Endothelial cell of umbilical vein (primary cell): Measurements from ENCODE around the gene SVEP1. TPM values are rescaled to one million over a fixed set of nuclear protein-coding genes. Genes with fewer than 3 reads are reported as not detected.

ENCODE experiments used
- BruUV-seq: library from RNA; stranded (reverse); fragments of 400-500 nt; replicated peaks from 2 replicates; lab custom pipeline; 2021; lab: Mats Ljungman, UMichigan
- CTCF ChIA-PET: fragments of 300-600, 350-600 bp; sonication (Branson Sonifier 250); formaldehyde crosslinking; loops from one replicate; lab custom pipeline; 2021; ENCODE audit warnings: antibody characterized with exemption, inconsistent platforms; lab: Charles Lee
- POLR2A ChIA-PET: fragments of 300-600, 350-600 bp; sonication (Branson Sonifier 250); formaldehyde crosslinking; loops from one replicate; lab custom pipeline; 2021; ENCODE audit warnings: antibody characterized with exemption, inconsistent platforms; lab: Charles Lee
- DNase-seq: peaks from one replicate; pipeline ENCODE4 v3.0.0-alpha.2; 2011; ENCODE audit warnings: low read depth, low spot score
- FAIRE-seq: peaks from 2 replicates; lab custom pipeline; 2011; peaks lifted over from hg19 to GRCh38; lab: Jason Lieb, UNC
- H2AFZ ChIP-seq: 2 replicates; pipeline ENCODE4 v1.6.0; 2012; ENCODE audit warnings: low read depth, low read length, control low read depth, inconsistent platforms
- H3K27ac ChIP-seq: 2 replicates; pipeline ENCODE4 v1.5.1; 2011; ENCODE audit warnings: low read depth, mild to moderate bottlenecking, control low read depth, low read length, moderate library complexity; ENCODE audit not compliant: insufficient read depth
- H3K27me3 ChIP-seq, 2 experiments: 2 replicates each; pipeline versions ENCODE4 v1.6.0 to v1.6.1; 2011; ENCODE audit warnings: low read length in 2 of 2, mixed read lengths in 1 of 2; ENCODE audit not compliant: control insufficient read depth in 2 of 2, insufficient read depth in 2 of 2
- H3K36me3 ChIP-seq, 2 experiments: 2 replicates in 1 of 2; 3 replicates in 1 of 2; pipeline ENCODE4 v1.5.1; 2011; ENCODE audit warnings: low read length in 2 of 2, mild to moderate bottlenecking in 1 of 2, moderate library complexity in 1 of 2; ENCODE audit not compliant: control insufficient read depth in 2 of 2, insufficient read depth in 2 of 2; ENCODE audit errors: extremely low read depth in 1 of 2
- H3K4me1 ChIP-seq: 3 replicates; pipeline ENCODE4 v1.5.1; 2011; ENCODE audit warnings: mild to moderate bottlenecking, low read length; ENCODE audit not compliant: control insufficient read depth, insufficient read depth; ENCODE audit errors: extremely low read depth
- H3K4me2 ChIP-seq: 2 replicates; pipeline ENCODE4 v1.6.1; 2011; ENCODE audit warnings: low read length, control low read depth, mixed read lengths; ENCODE audit not compliant: insufficient read depth
- H3K4me3 ChIP-seq, 3 experiments: fragments of 200-600 bp in 1 of 3; sonication (generic), shearing (Covaris generic) in 1 of 3; replicated peaks in 1 of 3; 2 replicates each; pipeline ENCODE4 v1.5.1; 2011 to 2016; ENCODE audit warnings: control low read depth in 3 of 3, low read length in 3 of 3, mild to moderate bottlenecking in 2 of 3, inconsistent platforms in 1 of 3, low read depth in 1 of 3, moderate library complexity in 1 of 3; ENCODE audit not compliant: insufficient read depth in 1 of 3
- H3K79me2 ChIP-seq: 2 replicates; pipeline ENCODE4 v1.6.0; 2012; ENCODE audit warnings: low read length, inconsistent platforms; ENCODE audit not compliant: control insufficient read depth, insufficient read depth
- H3K9ac ChIP-seq: replicated peaks from 2 replicates; pipeline ENCODE3; 2011; ENCODE audit warnings: low read length, control low read depth; ENCODE audit not compliant: insufficient read depth; ENCODE audit errors: extremely low read depth
- H3K9me1 ChIP-seq: replicated peaks from 3 replicates; pipeline ENCODE4 v1.6.0; 2011; ENCODE audit warnings: mild to moderate bottlenecking, low read length; ENCODE audit not compliant: control insufficient read depth, insufficient read depth; ENCODE audit errors: extremely low read depth
- H3K9me3 ChIP-seq: replicated peaks from 2 replicates; pipeline ENCODE4 v1.5.1; 2012; ENCODE audit warnings: low read length, inconsistent platforms; ENCODE audit not compliant: control insufficient read depth, insufficient read depth
- H4K20me1 ChIP-seq: replicated peaks from 2 replicates; pipeline ENCODE3; 2011; ENCODE audit warnings: mild to moderate bottlenecking, low read length; ENCODE audit not compliant: control insufficient read depth, insufficient read depth; ENCODE audit errors: extremely low read depth
- EZH2 ChIP-seq: IDR thresholded peaks from 2 replicates; pipeline ENCODE4 v1.6.1; 2012; ENCODE audit warnings: borderline replicate concordance, low read depth, mild to moderate bottlenecking, moderate library complexity, low read length, inconsistent platforms; ENCODE audit not compliant: severe bottlenecking
- FOS ChIP-seq: IDR thresholded peaks from 2 replicates; pipeline ENCODE4 v1.6.1; 2011; ENCODE audit warnings: mild to moderate bottlenecking, low read length, moderate library complexity, borderline replicate concordance; ENCODE audit not compliant: insufficient read depth
- GATA2 ChIP-seq: IDR thresholded peaks from 2 replicates; pipeline ENCODE4 v1.7.0; 2011; ENCODE audit warnings: low read depth, mild to moderate bottlenecking, moderate library complexity, mixed read lengths, low read length; ENCODE audit not compliant: insufficient read length, insufficient read depth
- JUN ChIP-seq: IDR thresholded peaks from 2 replicates; pipeline ENCODE4 v1.6.1; 2011; ENCODE audit warnings: borderline replicate concordance, low read depth; ENCODE audit not compliant: insufficient read length, insufficient read depth
- MYC ChIP-seq: IDR thresholded peaks from one replicate; pipeline ENCODE4 v1.6.1; 2011; ENCODE audit warnings: mild to moderate bottlenecking, low read depth, low read length
- dilution Hi-C: fragments of 300-500 bp; cut with MboI; formaldehyde crosslinking; loops from one replicate; pipeline ENCODE4 v1.15.0; 2019; ENCODE audit warnings: low sequenced_read_pairs; ENCODE audit not compliant: extremely low pct_ligation_motif_present
- intact Hi-C: fragments of 100-400 bp; cut with micrococcal nuclease; formaldehyde crosslinking; loops from one replicate; pipeline ENCODE4 v1.10.0; 2022
- polyA plus RNA-seq, 4 experiments: library from polyadenylated mRNA; depleted of rRNA in 3 of 4; stranded (reverse) in 3 of 4; unstranded in 1 of 4; fragments of >200 nt; gene quantifications; 2 replicates each; pipeline versions ENCODE4 v1.2.1 to v1.2.3, GENCODE V29; 2011 to 2012; ENCODE audit warnings: missing spikeins in 1 of 4
- total RNA-seq: library from RNA; stranded (reverse); gene quantifications from 2 replicates; pipeline ENCODE4 v1.2.3, GENCODE V29; 2021
- TF ChIP-seq, protein P1 (sequence below): IDR thresholded peaks from 2 replicates; pipeline ENCODE4 v1.6.1; 2011; ENCODE audit not compliant: insufficient read depth, insufficient read length
- TF ChIP-seq, protein P2 (sequence below), 2 donors: IDR thresholded peaks; 1 replicate in 1 of 2; 2 replicates in 1 of 2; pipeline ENCODE4 v1.5.1; 2011; ENCODE audit warnings: low read length in 2 of 2, mild to moderate bottlenecking in 2 of 2, moderate library complexity in 2 of 2, control low read depth in 1 of 2, inconsistent platforms in 1 of 2, low read depth in 1 of 2; ENCODE audit not compliant: insufficient read depth in 1 of 2; ENCODE audit errors: extremely low read depth in 1 of 2

SVEP1 gene
- total and polyA plus RNA-seq, 2 donors (not counting 3 experiments of a cell fraction or from before 2014, with no cell fraction given) = 0.04 to 0.29 TPM

DNA sequence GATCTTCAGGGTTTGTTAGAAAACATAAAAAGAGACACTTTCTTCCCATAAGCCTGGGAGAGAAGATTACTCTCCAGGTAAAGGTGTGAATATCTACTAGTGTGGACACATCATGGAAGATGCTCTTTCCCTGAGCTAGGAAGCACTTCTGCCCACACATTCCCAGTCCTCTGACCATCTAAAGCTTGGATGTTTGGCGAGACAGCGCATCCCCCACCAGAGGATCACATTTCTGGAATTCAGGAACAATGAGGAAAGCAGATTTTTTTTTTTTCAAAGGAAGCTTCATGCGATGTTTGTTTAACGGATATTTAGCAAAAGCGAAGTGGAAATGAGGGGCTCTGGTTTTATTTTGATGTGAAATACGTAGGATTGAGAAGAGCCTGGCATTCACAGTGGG is 6.2 kb downstream of the SVEP1 start:
- no peak overlapping the region for H3K9ac ChIP-seq
- no peak overlapping the region for H3K4me3 ChIP-seq
- no peaks in the 10 kb centered on the region for H3K79me2 ChIP-seq
- no peak overlapping the region for H3K27ac ChIP-seq
- H3K4me2 ChIP-seq = no peak overlapping the region
- POLR2A ChIA-PET = no interaction called here
- peaks cover 2 to 10% of the 10 kb centered on the region in 2 experiments for H3K27me3 ChIP-seq
- CTCF ChIA-PET = no interaction called here
- intact Hi-C loops = no loop called here
- FAIRE-seq = no peak
- no peaks in the 10 kb centered on the region for H3K36me3 ChIP-seq
- no peaks in the 10 kb centered on the region for H3K4me1 ChIP-seq
- TF ChIP-seq GATA2 (no peak), FOS (no peak), EZH2 (no peak), MYC (no peak), JUN (no peak)
- TF ChIP-seq, protein P1, sequence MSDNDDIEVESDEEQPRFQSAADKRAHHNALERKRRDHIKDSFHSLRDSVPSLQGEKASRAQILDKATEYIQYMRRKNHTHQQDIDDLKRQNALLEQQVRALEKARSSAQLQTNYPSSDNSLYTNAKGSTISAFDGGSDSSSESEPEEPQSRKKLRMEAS = no peak
- TF ChIP-seq, protein P2, sequence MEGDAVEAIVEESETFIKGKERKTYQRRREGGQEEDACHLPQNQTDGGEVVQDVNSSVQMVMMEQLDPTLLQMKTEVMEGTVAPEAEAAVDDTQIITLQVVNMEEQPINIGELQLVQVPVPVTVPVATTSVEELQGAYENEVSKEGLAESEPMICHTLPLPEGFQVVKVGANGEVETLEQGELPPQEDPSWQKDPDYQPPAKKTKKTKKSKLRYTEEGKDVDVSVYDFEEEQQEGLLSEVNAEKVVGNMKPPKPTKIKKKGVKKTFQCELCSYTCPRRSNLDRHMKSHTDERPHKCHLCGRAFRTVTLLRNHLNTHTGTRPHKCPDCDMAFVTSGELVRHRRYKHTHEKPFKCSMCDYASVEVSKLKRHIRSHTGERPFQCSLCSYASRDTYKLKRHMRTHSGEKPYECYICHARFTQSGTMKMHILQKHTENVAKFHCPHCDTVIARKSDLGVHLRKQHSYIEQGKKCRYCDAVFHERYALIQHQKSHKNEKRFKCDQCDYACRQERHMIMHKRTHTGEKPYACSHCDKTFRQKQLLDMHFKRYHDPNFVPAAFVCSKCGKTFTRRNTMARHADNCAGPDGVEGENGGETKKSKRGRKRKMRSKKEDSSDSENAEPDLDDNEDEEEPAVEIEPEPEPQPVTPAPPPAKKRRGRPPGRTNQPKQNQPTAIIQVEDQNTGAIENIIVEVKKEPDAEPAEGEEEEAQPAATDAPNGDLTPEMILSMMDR (IDR thresholded peaks at IDR 0.05; ENCODE audit: extremely low read depth in 1 of 2, insufficient read depth in 1 of 2, low read depth in 1 of 2, low read length in 2 of 2) = no peak
- no peaks in the 10 kb centered on the region for H4K20me1 ChIP-seq
- no peak overlapping the region for H2AFZ ChIP-seq
- dilution Hi-C loops = no loop called here
- no peak for DNase-seq
- BruUV-seq = no TSS peak
- H3K9me1 ChIP-seq = no peaks in the 10 kb centered on the region
- no peaks in the 10 kb centered on the region for H3K9me3 ChIP-seq
